T-cell (primary cell): ENCODE results near the gene KRTAP10-3. TPM values are rescaled to one million over a fixed set of nuclear protein-coding genes. Genes with fewer than 3 reads are reported as not detected.

Experiments
- ATAC-seq, 4 experiments: fragments of 200-7000 bp in 3 of 4; fragments of 150-1000 bp in 1 of 4; cut with Tn5 transposase; replicated peaks in 1 of 4; 1 replicate in 3 of 4; 2 replicates in 1 of 4; pipeline ENCODE4 v1.10.0; 2021; ENCODE audit warnings: moderate library complexity in 3 of 4, mild to moderate bottlenecking in 2 of 4, moderate number of reproducible peaks in 1 of 4
- CTCF ChIA-PET, 2 donors: fragments of 300-600 bp; sonication (Branson Sonifier 250); formaldehyde crosslinking; loops; one replicate each; lab custom pipeline; 2022; ENCODE audit warnings: antibody characterized with exemption in 2 of 2; lab: Charles Lee
- POLR2A ChIA-PET, 2 donors: fragments of 300-600 bp; sonication (Branson Sonifier 250); formaldehyde crosslinking; loops; one replicate each; lab custom pipeline; 2022; ENCODE audit warnings: antibody characterized with exemption in 2 of 2; lab: Charles Lee
- DNase-seq, 35 experiments: peaks; one replicate each; pipeline versions ENCODE4 v3.0.0 to v3.0.0-alpha.2; 2013 to 2023
- H3K27ac ChIP-seq: one replicate; pipeline ENCODE4 v1.5.1; 2013; ENCODE audit warnings: low read length
- H3K27me3 ChIP-seq, 2 experiments: replicated peaks in 1 of 2; 1 replicate in 1 of 2; 2 replicates in 1 of 2; pipeline versions ENCODE4 v1.6.1 to v1.7.0; 2013; ENCODE audit warnings: low read length in 1 of 2, mixed read lengths in 1 of 2; ENCODE audit not compliant: control insufficient read depth in 2 of 2, insufficient read depth in 2 of 2; ENCODE audit errors: extremely low read depth in 1 of 2
- H3K36me3 ChIP-seq, 2 donors: 1 replicate in 1 of 2; 2 replicates in 1 of 2; pipeline versions ENCODE4 v1.6.1 to v1.7.0; 2013; ENCODE audit warnings: low read length in 1 of 2; ENCODE audit not compliant: control insufficient read depth in 2 of 2, insufficient read depth in 1 of 2; ENCODE audit errors: extremely low read depth in 1 of 2
- H3K4me1 ChIP-seq, 2 experiments: 1 replicate in 1 of 2; 2 replicates in 1 of 2; pipeline versions ENCODE4 v1.6.1 to v1.7.0; 2013; ENCODE audit warnings: low read length in 2 of 2, mixed read lengths in 1 of 2; ENCODE audit not compliant: insufficient read depth in 2 of 2, control insufficient read depth in 1 of 2; ENCODE audit errors: extremely low read depth in 1 of 2
- H3K4me3 ChIP-seq, 2 donors: 1 replicate in 1 of 2; 2 replicates in 1 of 2; pipeline versions ENCODE4 v1.5.1 to v1.7.0; 2013; ENCODE audit warnings: mild to moderate bottlenecking in 2 of 2, low read length in 1 of 2, moderate library complexity in 1 of 2; ENCODE audit not compliant: control insufficient read depth in 1 of 2; ENCODE audit errors: extremely low read depth in 1 of 2
- H3K9me3 ChIP-seq: 2 replicates; pipeline ENCODE4 v1.7.0; 2013
- H3K27ac Mint-ChIP-seq, 2 donors: one replicate each; pipeline ENCODE4 v1.8.0; 2020 to 2021; ENCODE audit warnings: mild to moderate bottlenecking in 2 of 2, mixed read lengths in 2 of 2
- H3K27me3 Mint-ChIP-seq, 2 donors: one replicate each; pipeline ENCODE4 v1.8.0; 2021 to 2022; ENCODE audit warnings: mixed read lengths in 2 of 2
- H3K36me3 Mint-ChIP-seq: one replicate; pipeline ENCODE4 v1.8.0; 2021; ENCODE audit warnings: mixed read lengths
- H3K4me1 Mint-ChIP-seq, 3 donors: one replicate each; pipeline ENCODE4 v1.8.0; 2020 to 2022; ENCODE audit warnings: mixed read lengths in 3 of 3, mild to moderate bottlenecking in 1 of 3
- H3K4me3 Mint-ChIP-seq, 3 donors: one replicate each; pipeline ENCODE4 v1.8.0; 2020 to 2022; ENCODE audit warnings: mild to moderate bottlenecking in 3 of 3, mixed read lengths in 3 of 3, moderate library complexity in 3 of 3
- H3K9me3 Mint-ChIP-seq, 3 donors: one replicate each; pipeline ENCODE4 v1.8.0; 2020 to 2022; ENCODE audit warnings: mixed read lengths in 3 of 3
- WGBS: methylation state at CpG from one replicate; pipeline ENCODE4 v1.1.5; 2013; ENCODE audit warnings: missing lambda C conversion rate; ENCODE audit not compliant: insufficient coverage; 5-methylcytosine and 5-hydroxymethylcytosine counted together
- total RNA-seq, 35 experiments: library from RNA in 6 of 35; stranded (reverse) in 6 of 35; fragments of 120-200 nt in 1 of 35; gene quantifications; one replicate each; pipeline versions ENCODE4 v1.2.1 to v1.2.4 and lab custom pipeline; 2013 to 2026

KRTAP10-3 gene
- total RNA-seq, 5 donors from 2014 or later (not counting 1 experiment from before 2014, with no cell fraction given): not detected

DNA sequence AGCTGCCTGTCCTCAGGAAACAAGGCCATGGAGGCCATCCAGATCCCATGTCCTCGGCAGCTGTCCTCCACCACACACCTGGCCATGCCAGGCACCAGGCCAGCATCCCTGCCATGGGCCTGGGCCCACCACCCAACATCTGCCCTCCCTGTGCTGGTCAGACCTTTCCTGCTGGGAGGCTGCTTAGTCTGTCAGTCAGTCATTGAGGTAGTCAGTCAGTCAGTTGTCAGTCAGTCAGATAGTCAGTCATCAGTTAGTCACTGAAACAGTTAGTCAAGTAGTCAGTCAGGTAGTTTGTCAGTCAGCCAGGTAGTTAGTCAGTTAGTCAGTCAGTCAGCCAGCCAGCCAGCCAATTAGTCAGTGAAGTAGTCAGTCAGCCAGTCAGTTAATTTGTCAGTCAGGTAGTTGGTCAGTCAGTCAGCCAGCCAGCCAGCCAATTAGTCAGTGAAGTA is 35.8 kb downstream of the KRTAP10-3 start:
- no peak overlapping the region for H3K27ac Mint-ChIP-seq
- Histone ChIP-seq H3K4me3 (no peak overlapping the region), H3K9me3 (no peaks in the 10 kb centered on the region), H3K4me1 (no peaks in the 10 kb centered on the region), H3K27ac (no peak overlapping the region), H3K36me3 (no peaks in the 10 kb centered on the region), H3K27me3 (peaks cover 0 to 20% of the 10 kb centered on the region in 2 experiments)
- no peaks in the 10 kb centered on the region for H3K4me1 Mint-ChIP-seq
- 86% methylated on average over 1 of the region's 1 CpG for WGBS
- H3K4me3 Mint-ChIP-seq: no peak overlapping the region
- no peaks in the 10 kb centered on the region for H3K9me3 Mint-ChIP-seq
- ATAC-seq: no peak
- ChIA-PET POLR2A (no interaction called here), CTCF (no interaction called here)
- H3K27me3 Mint-ChIP-seq: no peaks in the 10 kb centered on the region
- DNase-seq: no peak
- no peaks in the 10 kb centered on the region for H3K36me3 Mint-ChIP-seq

DNA sequence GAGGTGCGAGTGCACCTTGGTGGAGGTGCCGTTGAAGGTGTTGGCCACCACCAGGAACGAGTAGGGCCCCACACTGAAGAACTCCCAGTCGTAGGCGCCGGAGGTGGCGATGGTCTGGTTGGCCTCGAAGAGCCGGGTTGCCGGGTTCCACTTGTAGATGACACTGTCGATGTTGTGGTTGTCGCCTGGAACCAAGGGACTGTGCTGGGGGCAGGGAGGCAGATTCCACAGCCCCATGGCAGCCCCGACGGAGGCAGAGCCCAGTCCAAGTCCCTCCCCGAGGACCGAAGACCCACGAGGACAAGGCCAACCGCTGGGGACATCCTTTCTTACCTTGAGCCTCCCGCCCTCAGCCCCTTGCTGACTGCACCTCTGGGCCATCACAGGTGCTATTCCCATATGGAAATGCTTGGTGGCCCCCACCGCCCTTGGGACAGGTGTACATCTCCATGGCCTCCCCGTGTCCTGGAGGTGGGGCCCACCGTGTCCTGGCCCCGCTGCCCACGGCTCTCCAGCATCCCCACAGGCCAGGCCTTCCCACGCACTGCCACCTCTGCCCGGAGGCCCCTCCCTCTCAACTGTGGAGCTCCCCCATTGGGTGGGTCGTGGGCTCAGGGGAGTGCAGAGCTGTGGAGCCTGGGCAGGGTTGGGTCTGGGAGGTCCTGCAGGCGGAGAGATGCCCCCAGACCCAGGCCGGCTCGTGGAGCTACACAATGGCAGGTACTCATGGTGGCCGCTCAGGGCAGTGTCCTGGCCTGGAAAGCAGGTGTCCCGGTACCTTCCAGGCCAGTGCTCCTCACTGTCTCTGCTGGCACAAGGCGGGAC is 36.5 kb downstream of the KRTAP10-3 start:
- no peaks in the 10 kb centered on the region for H3K27me3 Mint-ChIP-seq
- H3K4me1 Mint-ChIP-seq: no peaks in the 10 kb centered on the region
- POLR2A ChIA-PET: no interaction called here
- no peak overlapping the region for H3K27ac Mint-ChIP-seq
- no peak overlapping the region for H3K4me3 Mint-ChIP-seq
- ATAC-seq (no peak), DNase-seq (no peak)
- no peaks in the 10 kb centered on the region for H3K4me1 ChIP-seq
- no peaks in the 10 kb centered on the region for H3K9me3 Mint-ChIP-seq
- H3K9me3 ChIP-seq: no peaks in the 10 kb centered on the region
- H3K36me3 Mint-ChIP-seq: no peaks in the 10 kb centered on the region
- peaks cover 0 to 20% of the 10 kb centered on the region in 2 experiments for H3K27me3 ChIP-seq
- H3K4me3 ChIP-seq: no peak overlapping the region
- CTCF ChIA-PET: no interaction called here
- no peaks in the 10 kb centered on the region for H3K36me3 ChIP-seq
- H3K27ac ChIP-seq: no peak overlapping the region
- WGBS: 91% methylated on average over 32 of the region's 33 CpGs

DNA sequence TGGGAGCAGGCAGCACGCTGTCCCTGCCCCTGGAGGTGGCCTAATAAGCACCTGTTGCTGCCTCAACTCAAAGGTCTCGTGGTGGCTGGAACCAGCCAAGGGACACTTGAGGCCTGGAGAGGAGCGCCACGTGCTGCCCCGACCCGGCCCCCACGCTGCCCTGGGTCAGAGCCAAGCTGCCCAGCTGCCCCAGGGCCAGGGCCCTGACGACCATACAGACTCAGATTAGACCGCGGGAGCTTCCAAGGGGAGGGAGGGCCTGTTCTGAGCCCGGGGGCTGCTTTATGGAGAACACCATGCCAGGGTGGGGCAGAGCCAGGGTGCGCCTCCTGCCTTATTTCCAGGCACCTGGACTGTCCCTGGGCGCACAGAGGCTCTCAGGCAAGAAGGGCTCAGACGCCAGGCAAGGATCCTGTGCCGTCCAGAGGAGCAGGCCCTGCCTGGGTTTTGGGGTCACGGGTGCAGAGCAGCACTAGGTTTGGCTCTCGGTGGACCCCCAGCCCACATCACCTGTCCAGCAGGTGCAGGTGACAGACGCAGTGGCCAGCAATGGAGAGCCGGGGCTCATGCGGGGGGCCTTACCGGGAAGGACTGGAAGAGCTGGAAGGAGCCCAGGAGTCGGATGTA is 37.2 kb downstream of the KRTAP10-3 start:
- H3K27me3 ChIP-seq: peaks cover 0 to 20% of the 10 kb centered on the region in 2 experiments
- 89% methylated on average over 21 of the region's 22 CpGs for whole genome bisulfite sequencing
- H3K27me3 Mint-ChIP-seq: no peaks in the 10 kb centered on the region
- H3K9me3 ChIP-seq: no peaks in the 10 kb centered on the region
- POLR2A ChIA-PET: no interaction called here
- DNase-seq (no peak), ATAC-seq (no peak)
- no peaks in the 10 kb centered on the region for H3K4me1 Mint-ChIP-seq
- no peaks in the 10 kb centered on the region for H3K36me3 ChIP-seq
- no peaks in the 10 kb centered on the region for H3K4me1 ChIP-seq
- H3K4me3 ChIP-seq: no peak overlapping the region
- no peaks in the 10 kb centered on the region for H3K9me3 Mint-ChIP-seq
- H3K4me3 Mint-ChIP-seq: no peak overlapping the region
- CTCF ChIA-PET: no interaction called here
- H3K36me3 Mint-ChIP-seq: no peaks in the 10 kb centered on the region
- no peak overlapping the region for H3K27ac ChIP-seq
- H3K27ac Mint-ChIP-seq: no peak overlapping the region

DNA sequence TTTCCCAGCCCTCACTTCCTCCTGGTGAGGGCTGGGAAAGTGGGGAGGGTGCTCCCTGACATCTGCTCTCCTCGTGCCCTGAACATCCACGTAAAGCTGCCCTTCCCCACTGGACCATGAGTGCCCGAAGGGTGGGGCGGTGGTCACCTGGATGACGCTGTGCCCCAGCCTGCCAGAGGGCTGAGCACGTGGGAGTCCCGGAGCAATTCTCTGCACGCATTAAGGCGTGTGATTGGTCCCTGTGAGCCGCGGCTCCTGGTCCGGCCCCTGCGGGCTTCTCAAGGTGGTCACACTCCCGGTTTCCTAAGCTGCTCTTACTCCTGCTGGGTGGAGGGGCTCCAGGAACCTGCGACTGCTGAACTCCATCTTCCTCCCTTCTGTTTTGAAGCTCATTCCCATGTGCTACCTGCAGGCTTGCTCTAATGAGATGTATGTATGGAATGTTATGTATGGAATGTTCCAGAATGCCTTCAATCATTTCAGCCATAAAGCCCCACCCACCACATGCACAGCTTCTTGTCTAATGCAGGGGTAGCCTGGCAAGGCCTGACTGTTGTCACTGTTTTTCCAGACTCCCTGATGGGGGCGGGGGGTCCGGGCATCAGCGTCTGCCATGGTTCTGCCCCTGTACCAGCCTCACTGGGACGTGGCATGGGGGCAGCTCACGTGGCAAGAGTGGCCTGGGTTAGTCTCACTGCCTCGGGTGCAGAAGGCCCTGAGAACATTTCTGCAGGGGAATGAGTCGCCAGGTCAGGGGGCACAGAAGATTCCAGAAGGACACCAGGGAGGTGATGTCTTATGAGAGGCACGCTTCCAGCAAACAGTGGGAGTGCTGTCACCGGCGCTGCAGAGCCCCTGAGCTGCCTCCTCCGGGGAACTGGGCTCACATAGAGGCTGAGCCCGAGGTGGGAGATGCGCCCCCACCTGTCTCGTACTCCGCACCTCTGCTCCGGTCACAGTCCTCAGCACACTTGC is 38.0 kb downstream of the KRTAP10-3 start:
- Histone ChIP-seq H3K4me1 (no peaks in the 10 kb centered on the region), H3K9me3 (no peaks in the 10 kb centered on the region), H3K27me3 (peaks cover 0 to 20% of the 10 kb centered on the region in 2 experiments), H3K27ac (no peak overlapping the region), H3K36me3 (no peaks in the 10 kb centered on the region), H3K4me3 (no peak overlapping the region)
- no peak overlapping the region for H3K4me3 Mint-ChIP-seq
- H3K9me3 Mint-ChIP-seq: no peaks in the 10 kb centered on the region
- ChIA-PET POLR2A (interaction anchor here in 1 of 2 donors (0.6 kb wide), 1 partner anchor 249 kb away, joined by 3 read pairs; no protein-coding TSS in a partner anchor), CTCF (interaction anchor here in 1 of 2 donors (0.6 kb wide), 1 partner anchor 332 kb away, joined by 4 read pairs; no protein-coding TSS in a partner anchor)
- no peaks in the 10 kb centered on the region for H3K27me3 Mint-ChIP-seq
- WGBS: 89% methylated on average over 30 of the region's 31 CpGs
- DNase-seq (no peak), ATAC-seq (no peak)
- H3K4me1 Mint-ChIP-seq: no peaks in the 10 kb centered on the region
- H3K27ac Mint-ChIP-seq: no peak overlapping the region
- no peaks in the 10 kb centered on the region for H3K36me3 Mint-ChIP-seq

DNA sequence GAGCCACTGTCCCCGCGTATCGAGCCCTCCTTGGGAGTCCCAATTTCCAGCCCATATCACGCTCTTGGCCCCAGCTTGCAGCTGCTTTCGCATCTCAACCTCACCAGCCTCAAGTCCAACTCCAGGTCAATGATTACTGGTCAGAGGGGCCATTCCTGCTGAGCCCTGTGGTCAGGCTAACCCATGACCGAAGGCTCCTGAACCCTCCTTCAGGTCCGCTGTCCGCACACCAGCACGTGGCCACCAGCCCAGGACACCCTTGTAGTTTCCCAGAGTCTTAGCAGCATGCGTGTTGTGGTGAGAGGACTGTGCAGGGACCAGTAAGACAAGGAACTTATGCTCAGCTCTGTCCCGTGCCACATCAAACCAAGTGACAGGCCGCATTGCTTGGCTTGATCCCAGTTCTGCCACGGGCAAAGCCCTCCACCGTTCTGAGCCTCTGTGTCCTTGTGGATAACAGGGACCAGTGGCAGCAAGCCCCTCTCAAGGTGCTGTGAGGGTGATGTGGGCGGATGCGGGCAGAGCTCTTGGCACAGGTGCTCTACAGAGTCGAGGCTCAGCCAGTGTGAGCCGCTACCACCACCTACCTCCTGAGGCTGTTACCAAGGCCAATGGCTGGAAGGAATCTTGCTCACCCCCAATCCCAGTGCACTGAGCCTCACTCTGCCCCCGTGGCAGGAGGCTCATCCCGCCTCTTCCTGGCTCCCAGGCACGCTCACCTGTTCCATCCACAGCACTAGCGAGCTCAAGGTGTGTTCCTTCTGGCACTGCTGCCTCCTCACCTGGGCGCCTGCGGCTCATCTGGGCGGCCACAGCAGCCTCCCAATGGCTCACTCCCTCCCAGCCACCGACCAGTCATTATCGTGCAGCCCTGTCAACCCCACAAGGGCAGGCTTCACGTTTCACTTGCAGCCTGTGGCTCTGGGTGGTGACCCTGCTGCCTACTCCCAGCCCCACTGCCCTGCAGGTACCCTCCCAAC is 39.0 kb downstream of the KRTAP10-3 start:
- Mint-ChIP-seq H3K9me3 (no peaks in the 10 kb centered on the region), H3K4me1 (no peaks in the 10 kb centered on the region), H3K27ac (no peak overlapping the region), H3K36me3 (no peaks in the 10 kb centered on the region), H3K4me3 (no peak overlapping the region), H3K27me3 (no peaks in the 10 kb centered on the region)
- DNase-seq (no peak), ATAC-seq (no peak)
- Histone ChIP-seq H3K27me3 (peaks cover 0 to 20% of the 10 kb centered on the region in 2 experiments), H3K27ac (no peak overlapping the region), H3K36me3 (no peaks in the 10 kb centered on the region), H3K4me3 (no peak overlapping the region), H3K4me1 (no peaks in the 10 kb centered on the region), H3K9me3 (no peaks in the 10 kb centered on the region)
- POLR2A ChIA-PET: no interaction called here
- CTCF ChIA-PET: interaction anchor here in 1 of 2 donors (0.9 kb wide), 1 partner anchor 9 kb away, joined by 3 read pairs; no protein-coding TSS in a partner anchor
- WGBS: 90% methylated on average over 22 of the region's 28 CpGs
